ENCODE results near the gene ATP6V1G1.
"Not testable (repeated sequence)": the region's sequence is repeated elsewhere in the genome, so short reads cannot be mapped to it uniquely, and the experiment has no call there.

The ATP6V1G1 gene

GRCh38 chr9:114580609-114581193 is 6.9 kb upstream of the ATP6V1G1 start:
- no peak for DNase-seq

GRCh38 chr9:114583371-114584155 is 4.0 kb upstream of the ATP6V1G1 start:
- no peak for DNase-seq

GRCh38 chr9:114588210-114588609 is 641 bp downstream of the ATP6V1G1 start:
- no peak for DNase-seq

- no peak for DNase-seq
Measured at GRCh38 chr9:114588651-114589526, 1.3 kb downstream of the ATP6V1G1 start.

GRCh38 chr9:114590328-114590727 is 2.8 kb downstream of the ATP6V1G1 start:
- no peak for DNase-seq

GRCh38 chr9:114591291-114591787 is 3.8 kb downstream of the ATP6V1G1 start:
- no peak for DNase-seq

- no peak for DNase-seq
Measured at GRCh38 chr9:114591849-114592248, 4.3 kb downstream of the ATP6V1G1 start.

- DNase-seq, result no peak
Measured at GRCh38 chr9:114592356-114592755, 4.8 kb downstream of the ATP6V1G1 start.

- DNase-seq, result no peak
Measured at GRCh38 chr9:114594136-114594535, 6.6 kb downstream of the ATP6V1G1 start.

- not testable (repeated sequence) for DNase-seq
Measured at GRCh38 chr9:114600502-114601248, 13.1 kb downstream of the ATP6V1G1 start.

GRCh38 chr9:114601787-114602186 is 14.2 kb downstream of the ATP6V1G1 start:
- not testable (repeated sequence) for DNase-seq

GRCh38 chr9:114602620-114603019 is 15.1 kb downstream of the ATP6V1G1 start:
- no peak for DNase-seq

- no peak for DNase-seq
Measured at GRCh38 chr9:114603248-114603647, 15.7 kb downstream of the ATP6V1G1 start.

- DNase-seq, result no peak
Measured at GRCh38 chr9:114604989-114605388, 17.4 kb downstream of the ATP6V1G1 start.

- no peak for DNase-seq
Measured at GRCh38 chr9:114606068-114606467, 18.5 kb downstream of the ATP6V1G1 start.

- no peak for DNase-seq
Measured at GRCh38 chr9:114606597-114607207, 19.1 kb downstream of the ATP6V1G1 start.

- DNase-seq, result no peak
Measured at GRCh38 chr9:114607671-114608524, 20.3 kb downstream of the ATP6V1G1 start.

GRCh38 chr9:114608525-114608796 is 20.9 kb downstream of the ATP6V1G1 start:
- no peak for DNase-seq

GRCh38 chr9:114611516-114612271 is 24.1 kb downstream of the ATP6V1G1 start:
- no peak for DNase-seq

- DNase-seq, result no peak
Measured at GRCh38 chr9:114612272-114612923, 24.8 kb downstream of the ATP6V1G1 start.

All from SHP77 treated with DMSO at 0.1 percent for 48 hours (cell line).